Head of caudate nucleus (tissue), 42 donors: ENCODE measurements around the gene JTB.

Source experiments
- DNase-seq, 42 donors: peaks; one replicate each; pipeline versions ENCODE4 v3.0.0 to v3.0.0-alpha.2; 2020 to 2021; ENCODE audit warnings: mixed read lengths in 7 of 42
- intact Hi-C: fragments of 100-400 bp; cut with DNase I; formaldehyde crosslinking; loops from one replicate; pipeline ENCODE4 v1.15.0; 2022

Gene JTB

DNA sequence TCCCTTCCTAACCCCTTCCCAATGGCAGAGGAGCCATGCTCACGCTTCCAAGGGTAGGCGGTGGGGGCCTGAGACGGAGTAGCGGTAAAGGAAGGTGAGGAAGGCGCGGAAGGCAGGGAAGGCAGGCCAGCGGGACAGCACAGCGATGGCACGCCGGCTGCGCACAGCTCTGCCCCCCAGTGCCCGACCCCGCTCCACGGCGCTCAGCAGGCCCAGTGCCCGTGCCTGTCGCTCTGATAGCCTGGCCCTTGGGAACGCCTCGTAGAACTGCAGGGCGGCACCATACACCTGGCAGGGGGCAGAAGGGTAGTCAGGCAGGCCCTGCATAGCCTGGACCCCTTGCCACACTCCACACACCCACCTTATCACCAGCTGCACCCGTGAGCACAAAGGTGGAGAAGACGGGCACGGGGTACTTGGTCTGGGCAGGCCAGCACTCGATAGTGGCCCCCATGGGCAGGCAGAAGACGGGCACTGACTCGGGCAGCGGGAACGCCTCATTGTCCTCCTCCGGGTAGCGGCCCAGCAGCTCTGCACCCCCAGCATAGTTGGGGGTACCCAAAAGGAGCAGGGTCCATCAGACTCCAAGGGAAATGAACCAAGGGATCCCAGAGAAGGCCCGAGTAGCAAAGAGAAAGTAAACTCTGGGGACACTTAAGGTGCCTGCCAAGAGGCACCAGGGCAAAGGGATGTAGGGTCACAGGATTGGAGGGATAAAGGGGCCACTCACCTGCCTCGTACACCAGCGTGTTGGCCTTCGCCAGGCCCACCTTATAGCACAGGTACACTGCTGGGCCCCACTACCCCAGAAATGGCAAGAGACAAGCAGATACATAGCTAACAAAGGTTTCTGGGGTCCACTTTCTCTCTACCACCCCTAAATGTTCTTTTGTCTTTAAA lies 35.4 kb downstream of the JTB start:
- no peak for DNase-seq
- intact Hi-C loops = no loop called here

DNA sequence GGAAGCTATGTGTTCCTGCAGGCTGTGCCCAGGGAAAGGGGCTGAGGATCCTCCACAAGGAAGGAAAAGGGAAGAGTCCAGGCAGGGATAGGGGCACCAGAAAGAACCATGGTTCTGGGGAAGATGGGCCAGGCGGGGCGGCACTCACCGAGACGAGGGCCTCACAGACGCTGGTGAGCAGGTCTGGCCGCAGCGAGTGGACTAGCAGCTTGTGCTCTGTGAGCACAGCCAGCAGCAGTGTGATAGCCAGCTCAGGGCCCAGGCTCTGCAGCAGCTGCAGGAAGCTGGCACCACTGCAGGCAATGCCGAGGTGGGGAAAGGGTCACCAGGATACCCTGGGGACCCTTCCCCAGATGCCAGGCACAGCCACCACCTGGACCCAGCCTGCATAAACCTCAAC lies 36.7 kb downstream of the JTB start:
- intact Hi-C loops = no loop called here
- DNase-seq = peak in 1 of 42 donors; percentile 24

DNA sequence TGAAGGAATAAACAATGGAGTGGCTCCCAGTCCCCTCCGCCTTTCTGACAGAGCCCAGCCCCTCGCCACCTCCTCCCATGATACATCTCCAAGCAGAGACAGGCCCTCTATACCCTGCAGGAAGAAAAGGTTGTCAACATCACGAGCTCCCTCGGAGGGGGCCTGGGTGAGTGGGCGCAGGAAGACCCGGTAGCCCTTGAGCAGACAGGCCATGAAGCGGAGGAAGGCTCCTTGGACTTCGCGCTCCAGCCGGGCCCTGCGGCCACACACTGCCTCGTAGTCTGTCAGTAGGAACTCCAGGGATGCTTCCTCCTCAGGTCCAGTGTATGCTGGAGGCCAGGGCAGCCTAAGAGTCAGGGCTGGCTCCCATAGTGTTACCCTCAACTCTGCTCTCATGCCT lies 38.0 kb downstream of the JTB start:
- intact Hi-C loops = no loop called here
- DNase-seq = no peak

DNA sequence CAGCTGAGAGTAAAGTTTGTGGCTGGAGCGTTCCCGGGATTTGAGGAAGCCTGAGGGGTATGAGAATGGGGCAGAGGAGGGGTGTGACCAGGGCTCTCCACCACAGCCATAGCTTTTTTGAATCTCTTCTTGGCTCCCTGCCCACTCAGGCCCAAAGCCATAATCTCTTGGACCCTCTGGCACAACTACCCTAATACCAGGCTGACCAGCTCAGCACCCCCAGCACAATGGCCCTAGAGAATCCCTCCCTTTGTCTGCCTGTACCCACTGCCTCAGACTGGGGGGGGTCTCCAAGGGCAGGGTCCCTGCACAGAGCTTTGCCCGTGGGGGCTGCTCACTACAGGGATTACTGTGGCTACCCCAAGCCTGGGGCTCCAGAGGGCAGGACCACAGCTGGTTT lies 38.5 kb downstream of the JTB start:
- DNase-seq = no peak
- intact Hi-C loops = no loop called here

DNA sequence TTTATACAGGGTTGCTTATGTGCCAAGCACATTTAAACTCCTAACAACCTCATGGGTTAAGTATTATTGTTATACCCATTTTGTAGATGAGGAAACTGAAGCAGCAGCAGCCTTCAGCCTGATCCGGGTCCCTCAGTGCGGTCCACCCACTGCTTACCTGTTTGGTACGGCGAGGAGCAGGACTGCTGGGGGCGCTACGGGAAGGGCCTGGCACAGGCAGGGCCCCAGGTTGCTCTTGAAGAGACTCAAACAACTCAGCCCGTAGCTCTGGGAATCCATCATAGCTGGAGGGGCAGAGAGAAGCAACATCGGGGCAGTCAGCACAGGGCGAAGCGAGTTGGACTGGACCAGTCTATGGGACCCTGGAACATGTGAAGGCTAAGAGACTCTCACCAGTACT lies 40.1 kb downstream of the JTB start:
- DNase-seq = no peak
- intact Hi-C loops = no loop called here

DNA sequence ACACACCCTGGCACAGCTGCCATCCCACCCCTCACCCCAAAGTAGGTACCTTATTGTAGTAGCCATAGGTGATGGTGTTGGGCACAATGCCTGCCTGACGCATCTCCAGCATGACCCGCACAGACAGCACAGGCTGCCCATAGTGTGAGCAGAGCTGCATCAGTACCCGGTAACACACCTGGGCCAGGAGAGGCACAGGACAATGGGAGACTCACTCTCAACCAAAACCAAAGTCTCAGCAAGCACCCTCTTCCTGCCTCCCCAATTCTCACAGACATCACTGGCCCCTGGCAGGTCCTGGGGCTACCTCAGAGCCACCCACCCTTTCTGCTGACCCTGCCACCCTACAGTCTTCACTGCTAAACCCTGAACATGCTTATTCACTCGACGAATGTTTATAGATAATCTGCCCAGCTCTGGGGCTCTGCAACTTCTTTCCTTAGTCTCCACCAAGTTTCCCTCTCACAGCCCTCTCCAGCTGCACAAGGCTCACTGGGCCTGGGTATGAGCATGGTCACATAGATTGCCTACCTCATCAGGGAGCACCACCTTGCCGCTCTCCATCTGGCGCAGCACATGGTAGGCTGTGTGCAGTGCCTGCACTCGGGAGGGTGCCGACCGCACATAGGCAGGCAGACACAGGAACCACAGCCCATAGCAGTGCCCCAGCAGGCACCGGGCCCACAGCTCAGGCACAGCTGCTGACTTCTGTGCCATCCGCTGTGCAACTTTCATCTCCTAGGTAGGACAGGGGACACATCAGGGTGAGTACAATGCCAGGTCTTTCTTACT lies 41.3 kb downstream of the JTB start:
- intact Hi-C loops = no loop called here

DNA sequence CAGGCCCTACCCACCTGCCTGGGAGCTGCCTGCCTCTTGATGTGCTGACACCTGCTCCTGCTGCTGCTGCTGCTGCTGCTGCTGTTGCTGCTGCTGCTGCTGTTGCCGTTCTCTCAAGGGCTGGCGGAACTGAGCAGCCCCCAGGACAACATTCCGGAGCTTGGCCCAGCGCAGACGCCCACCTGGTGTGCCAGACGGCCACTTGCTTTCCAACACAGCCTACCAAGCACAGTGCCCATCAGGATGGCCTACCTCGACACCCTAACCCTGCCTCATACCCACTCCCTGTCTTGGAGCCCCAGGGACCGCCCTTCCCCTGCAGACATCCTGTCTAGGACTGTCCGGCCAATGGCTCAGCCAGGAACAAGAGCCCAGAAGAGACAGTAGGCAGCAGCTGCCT lies 42.7 kb downstream of the JTB start:
- no peak for DNase-seq

More for the DNA sequence above, 41.3 kb downstream of the JTB start:
- DNase-seq = no peak

DNA sequence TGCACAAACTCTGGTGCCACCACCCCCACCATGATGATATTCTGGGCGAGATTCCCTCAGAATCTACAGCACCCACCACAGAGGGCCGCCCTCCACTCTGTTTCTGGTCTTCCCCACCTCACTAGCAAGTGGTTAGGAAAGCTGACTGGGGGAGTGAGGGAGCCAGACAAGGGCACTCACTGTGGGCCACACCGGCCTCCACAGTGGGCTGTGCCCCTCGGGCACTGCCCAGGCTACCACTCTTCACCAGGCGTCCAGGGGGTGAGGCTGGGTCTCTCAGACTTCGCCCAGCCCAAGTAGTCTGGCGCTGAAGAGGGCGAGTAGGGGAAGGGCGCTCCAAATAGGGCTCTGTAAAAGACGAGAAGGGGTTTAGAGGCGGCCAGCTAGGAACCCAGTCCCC lies 43.5 kb downstream of the JTB start:
- intact Hi-C loops = no loop called here
- DNase-seq = no peak

More for the DNA sequence above, 42.7 kb downstream of the JTB start:
- intact Hi-C loops = no loop called here

DNA sequence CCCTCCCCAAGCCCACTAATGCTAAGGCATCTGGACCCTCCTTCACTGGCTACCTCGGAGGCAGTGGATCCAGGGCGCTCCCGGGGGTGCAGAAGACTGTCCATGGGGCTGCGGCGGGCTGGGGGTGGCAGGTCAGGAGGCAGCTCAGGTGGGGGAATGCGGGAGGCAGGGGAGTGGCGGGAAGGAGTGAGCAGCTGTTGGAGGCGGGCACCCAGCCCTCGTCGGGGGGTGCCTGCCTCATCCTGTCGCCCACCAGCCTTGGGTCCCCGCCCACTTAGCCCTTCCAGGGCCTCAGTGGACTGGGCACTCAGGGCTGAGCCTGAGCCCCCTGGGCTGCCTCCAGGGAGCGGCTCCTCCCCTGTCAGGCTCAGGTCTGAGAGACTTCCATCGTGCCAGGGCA lies 44.0 kb downstream of the JTB start:
- peak in 1 of 42 donors; percentile 9 for DNase-seq
- intact Hi-C loops = no loop called here

DNA sequence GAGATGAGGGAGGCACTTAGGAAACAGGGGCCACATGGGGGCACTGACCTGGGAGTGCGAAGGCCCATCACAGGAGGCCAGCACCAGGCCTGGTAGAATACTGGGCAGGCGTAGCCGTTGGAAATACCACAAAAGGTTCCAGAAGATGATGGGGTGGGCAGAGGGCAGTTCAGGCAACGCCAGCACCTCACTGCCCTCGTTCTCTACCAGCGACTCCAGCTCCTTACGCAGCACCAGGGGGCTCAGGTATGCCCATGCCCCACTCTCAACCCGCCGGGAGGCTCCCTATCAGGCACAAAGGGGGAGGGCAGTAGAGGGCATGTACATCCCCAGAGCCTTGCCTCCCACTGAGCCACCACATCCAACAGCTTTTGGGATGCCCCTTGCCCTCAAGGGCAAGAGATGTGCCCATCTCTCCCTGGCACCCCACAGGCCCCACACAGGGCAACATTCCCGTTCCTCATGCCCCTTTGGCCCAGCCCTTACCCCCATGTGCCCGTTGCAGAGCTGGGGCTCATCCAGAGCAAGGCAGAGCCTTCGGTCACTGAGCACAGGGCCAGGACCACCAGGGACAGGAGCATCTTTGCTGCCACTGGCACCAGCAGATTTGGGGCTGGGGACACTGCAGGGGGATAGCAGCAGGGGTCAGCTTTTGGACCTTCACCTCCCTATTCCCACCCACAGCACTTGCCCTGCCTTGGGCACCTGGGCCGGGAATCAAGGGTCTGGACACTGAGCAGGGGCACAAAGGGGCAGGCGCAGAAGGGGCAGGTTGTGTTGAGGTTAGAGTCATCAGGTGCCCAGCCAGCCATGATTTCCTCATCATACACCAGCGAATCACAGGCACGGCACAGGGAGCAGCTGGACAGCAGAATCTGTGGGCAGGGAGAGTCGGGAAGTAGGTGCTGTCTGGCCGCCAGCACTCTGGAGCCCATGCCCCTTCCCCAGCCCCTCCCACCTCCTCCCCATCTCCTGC lies 45.0 kb downstream of the JTB start:
- DNase-seq = no peak
- intact Hi-C loops = no loop called here

DNA sequence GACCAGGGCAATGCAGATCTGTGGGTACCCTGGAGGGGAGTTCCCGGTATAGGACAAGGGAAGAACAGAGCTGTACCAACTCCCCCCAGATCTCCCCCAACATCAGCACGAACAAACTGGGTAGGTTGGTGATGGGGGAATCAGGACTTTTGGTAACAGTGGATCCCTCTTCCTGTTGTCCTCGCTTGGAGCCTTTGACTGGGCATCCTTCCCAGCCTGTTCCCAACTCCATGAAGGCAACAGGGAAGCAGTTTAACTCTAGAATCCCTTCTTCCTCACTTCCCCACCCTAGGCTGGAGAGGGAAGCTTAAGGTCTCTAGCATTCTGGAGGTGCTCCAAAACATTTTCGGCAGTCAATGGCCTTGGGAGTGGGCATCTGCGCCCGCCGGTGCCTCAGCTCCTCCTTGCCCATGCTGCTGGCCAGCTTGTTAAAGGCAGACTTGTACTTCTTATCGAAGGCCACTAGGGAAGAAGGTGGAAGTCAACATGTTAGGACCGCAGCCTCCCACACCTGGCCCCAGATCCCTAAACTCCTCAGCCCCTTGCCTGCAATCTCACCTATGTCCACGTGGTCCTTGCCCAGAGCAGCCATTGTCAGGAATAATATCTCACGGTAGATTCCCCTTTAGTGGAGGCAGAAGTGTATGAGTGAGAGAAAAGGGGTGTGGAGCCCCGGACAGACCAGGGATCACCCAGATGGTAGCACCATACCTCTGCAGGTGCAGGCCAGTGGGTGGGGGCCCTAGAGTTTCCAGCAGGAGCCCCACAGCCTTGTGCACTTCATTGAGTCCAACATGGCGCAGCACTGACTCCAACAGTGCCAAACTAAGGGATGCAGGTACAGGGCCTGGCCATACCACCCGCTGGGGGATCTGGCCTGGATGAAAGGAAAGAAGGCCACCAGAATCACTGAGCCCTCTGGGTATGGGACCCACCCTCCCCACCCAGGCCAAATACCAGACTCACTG lies 47.2 kb downstream of the JTB start:
- DNase-seq = peak in 5 of 42 donors; percentile 21 to 61 (median 30)
- intact Hi-C loops = no loop called here

DNA sequence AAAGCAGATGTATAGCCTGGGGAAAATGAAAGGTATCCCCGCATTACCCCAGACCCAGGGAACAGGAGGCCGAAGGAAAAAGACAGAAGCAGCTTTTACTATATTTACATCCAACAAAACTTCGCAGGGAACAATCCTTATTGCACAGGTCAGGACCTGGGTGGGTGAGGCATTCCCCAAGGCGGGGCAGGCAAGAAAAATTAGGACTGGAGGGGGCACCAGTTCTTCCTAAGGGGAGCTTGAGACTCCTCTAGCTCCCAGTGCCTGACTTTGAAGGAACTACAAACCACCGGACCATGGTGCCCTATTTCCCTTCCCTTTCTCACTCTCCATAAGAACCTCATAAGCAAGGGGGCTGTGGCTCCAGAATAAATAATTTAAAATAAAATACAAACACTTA lies 48.0 kb downstream of the JTB start:
- intact Hi-C loops = no loop called here
- DNase-seq = peak in 2 of 42 donors; percentile 30 to 48

DNA sequence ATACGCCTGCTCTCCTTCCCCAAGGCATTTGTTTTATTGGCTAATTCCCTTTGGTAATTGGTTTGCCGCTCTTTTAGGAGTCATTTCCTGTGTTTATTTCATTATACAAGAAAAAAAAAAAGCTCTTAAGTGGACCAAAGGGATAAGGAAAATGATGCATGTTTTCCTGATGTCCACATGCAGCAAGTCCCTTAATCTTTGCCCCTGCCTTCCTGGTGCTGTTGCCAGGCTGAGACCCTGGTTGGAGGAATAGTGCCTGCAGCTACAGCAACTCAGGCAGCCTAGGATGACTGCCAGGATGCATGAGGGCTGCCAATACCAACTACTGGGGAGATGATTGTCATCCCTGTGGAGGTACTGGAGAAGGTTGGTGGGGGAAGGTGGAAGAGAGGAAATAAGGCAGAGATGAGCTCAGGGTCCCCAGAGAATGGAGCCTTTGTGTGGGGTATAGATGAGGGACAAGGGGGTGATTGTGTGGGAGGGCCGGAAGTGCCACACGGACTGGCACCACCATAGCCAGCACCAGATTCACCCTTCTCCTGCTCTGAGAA lies 48.6 kb downstream of the JTB start:
- DNase-seq = peak; percentile 49 to 92 (median 80)
- intact Hi-C loops = no loop called here

DNA sequence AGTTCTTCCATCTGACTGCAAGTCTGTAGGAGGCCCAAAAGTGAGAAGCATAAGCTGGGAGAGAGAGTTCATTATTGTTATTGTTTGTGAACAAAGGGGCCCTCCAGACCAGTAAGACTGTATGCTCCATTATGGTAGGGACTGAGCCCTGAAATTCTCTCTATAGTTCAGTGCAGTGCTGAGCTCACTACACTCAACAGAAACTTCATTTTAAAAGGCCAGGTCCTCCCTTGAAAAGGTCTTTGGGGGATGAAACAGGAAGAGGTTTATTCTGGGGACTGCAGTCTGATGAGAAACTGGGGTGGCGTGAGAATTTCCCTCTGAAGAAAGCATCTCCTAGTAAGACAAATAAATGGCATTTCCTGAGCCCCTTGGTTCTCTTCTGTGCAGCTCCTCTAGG lies 49.2 kb downstream of the JTB start:
- DNase-seq = peak in 3 of 42 donors; percentile 8 to 9 (median 8)
- intact Hi-C loops = no loop called here

DNA sequence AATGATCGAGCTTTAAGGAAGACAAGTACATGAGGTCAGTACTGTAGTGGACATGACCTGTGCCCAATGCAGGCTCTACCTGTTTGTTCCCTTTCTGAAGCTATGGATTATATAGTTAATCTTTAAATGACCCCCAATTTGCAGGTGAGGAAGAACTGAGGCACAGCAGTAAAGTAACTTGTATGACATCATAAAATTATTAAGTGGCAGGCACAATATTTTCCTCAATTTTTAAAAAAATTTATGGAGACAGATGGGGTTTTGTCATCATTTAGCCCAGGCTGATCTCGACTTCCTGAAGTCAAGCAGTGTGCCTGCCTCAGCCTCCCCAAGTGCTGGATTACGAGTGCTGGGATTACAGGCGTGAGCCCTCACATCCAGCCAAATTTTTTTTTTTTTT lies 51.1 kb downstream of the JTB start:
- DNase-seq = no peak

More for the DNA sequence above, 51.1 kb downstream of the JTB start:
- intact Hi-C loops = no loop called here
